ENCODE data around the gene DNAJC30. TPM values are rescaled to one million over a fixed set of nuclear protein-coding genes. Genes with fewer than 3 reads are reported as not detected.

DNAJC30 gene
- total and polyA plus RNA-seq, 2 donors (not counting 1 experiment from before 2014, with no cell fraction given) = 6.6 to 15.5 TPM

GRCh38 chr7:73674468-73675124, 8.7 kb downstream of the DNAJC30 start:
- peaks cover 9% of the 10 kb centered on the region for H4K20me1 ChIP-seq (ENCODE audit: control insufficient read depth, insufficient read depth, low read length, poor library complexity, severe bottlenecking)
- no peak overlapping the region for H3K4me2 ChIP-seq (replicated peaks; ENCODE audit: low read depth, low read length, poor library complexity, severe bottlenecking)
- peaks cover 2% of the 10 kb centered on the region for H3K27me3 Mint-ChIP-seq
- peaks cover 0 to 3% of the 10 kb centered on the region in 2 experiments for H3K36me3 ChIP-seq (replicated peaks in 1 of 2; ENCODE audit: control extremely low read depth in 1 of 2, control insufficient read depth in 1 of 2, extremely low read depth in 1 of 2, insufficient read depth in 2 of 2, low read length in 1 of 2)
- ChIA-PET POLR2A (interaction anchor here (0.6 to 0.7 kb wide), 3 partner anchors 10 to 585 kb away, joined by 3 to 6 read pairs (median 6); no protein-coding TSS in a partner anchor), CTCF (interaction anchor here (0.7 to 0.9 kb wide), 2 partner anchors 55 to 71 kb away, joined by 3 to 4 read pairs; no protein-coding TSS in a partner anchor)
- H3K9me3 Mint-ChIP-seq (ENCODE audit: insufficient read depth) = no peaks in the 10 kb centered on the region
- H3K79me2 ChIP-seq (ENCODE audit: control insufficient read depth, insufficient read depth, low read length) = peaks cover 3% of the 10 kb centered on the region
- WGBS (ENCODE audit: insufficient coverage) = 83% methylated on average over 1 of the region's 1 CpG
- intact Hi-C loops (cut with micrococcal nuclease) = no loop called here
- no peaks in the 10 kb centered on the region for H3K4me1 ChIP-seq (ENCODE audit: control insufficient read depth in 2 of 2, insufficient read depth in 2 of 2, low read length in 2 of 2)
- H3K9ac ChIP-seq (ENCODE audit: low read length) = no peak overlapping the region
- H3K4me3 Mint-ChIP-seq = no peak overlapping the region
- H3K27me3 ChIP-seq (replicated peaks in 1 of 4; ENCODE audit: control extremely low read depth in 1 of 4, control insufficient read depth in 3 of 4, insufficient read depth in 4 of 4, low read length in 3 of 4) = peaks cover 0 to 9% (median 1%) of the 10 kb centered on the region in 4 experiments
- no peak overlapping the region for H3K4me3 ChIP-seq (ENCODE audit: control extremely low read depth in 1 of 5, extremely low read depth in 1 of 5, insufficient read depth in 1 of 5, low read depth in 2 of 5, low read length in 4 of 5)
- no peak overlapping the region for H3K27ac Mint-ChIP-seq
- ATAC-seq (ENCODE audit: low read depth) = no peak
- H3K9me3 ChIP-seq (ENCODE audit: control extremely low read depth in 1 of 3, control insufficient read depth in 2 of 3, insufficient read depth in 1 of 3, low read length in 2 of 3) = no peaks in the 10 kb centered on the region
- DNase-seq = no peak
- peaks cover 2% of the 10 kb centered on the region for H3K4me1 Mint-ChIP-seq
- H3K27ac ChIP-seq (ENCODE audit: low read length in 2 of 2) = no peak overlapping the region
- TF ChIP-seq CTCF (IDR thresholded peaks at IDR 0.05) = no peak
- TF ChIP-seq EZH2 (IDR thresholded peaks at IDR 0.05; ENCODE audit: borderline replicate concordance, insufficient read depth, low read depth, low read length, poor library complexity, severe bottlenecking) = no peak
- no peak overlapping the region for H2AFZ ChIP-seq (ENCODE audit: insufficient read depth, low read depth, low read length, poor library complexity, severe bottlenecking)

- ChIA-PET CTCF (no interaction called here), POLR2A (no interaction called here)
- Histone ChIP-seq H3K27me3 (replicated peaks in 1 of 4; ENCODE audit: control extremely low read depth in 1 of 4, control insufficient read depth in 3 of 4, insufficient read depth in 4 of 4, low read length in 3 of 4) (peaks cover 0 to 24% (median 7%) of the 10 kb centered on the region in 4 experiments), H3K4me2 (replicated peaks; ENCODE audit: low read depth, low read length, poor library complexity, severe bottlenecking) (no peak overlapping the region), H3K4me3 (ENCODE audit: control extremely low read depth in 1 of 5, extremely low read depth in 1 of 5, insufficient read depth in 1 of 5, low read depth in 2 of 5, low read length in 4 of 5) (no peak overlapping the region), H2AFZ (ENCODE audit: insufficient read depth, low read depth, low read length, poor library complexity, severe bottlenecking) (no peak overlapping the region), H3K9me3 (ENCODE audit: control extremely low read depth in 1 of 3, control insufficient read depth in 2 of 3, insufficient read depth in 1 of 3, low read length in 2 of 3) (peaks cover 0 to 3% (median 0%) of the 10 kb centered on the region in 3 donors), H3K36me3 (replicated peaks in 1 of 2; ENCODE audit: control extremely low read depth in 1 of 2, control insufficient read depth in 1 of 2, extremely low read depth in 1 of 2, insufficient read depth in 2 of 2, low read length in 1 of 2) (no peaks in the 10 kb centered on the region), H4K20me1 (ENCODE audit: control insufficient read depth, insufficient read depth, low read length, poor library complexity, severe bottlenecking) (no peaks in the 10 kb centered on the region), H3K27ac (ENCODE audit: low read length in 2 of 2) (no peak overlapping the region), H3K79me2 (ENCODE audit: control insufficient read depth, insufficient read depth, low read length) (no peaks in the 10 kb centered on the region), H3K9ac (ENCODE audit: low read length) (no peak overlapping the region), H3K4me1 (ENCODE audit: control insufficient read depth in 2 of 2, insufficient read depth in 2 of 2, low read length in 2 of 2) (peaks cover 8 to 16% of the 10 kb centered on the region in 2 donors)
- Mint-ChIP-seq H3K27ac (no peak overlapping the region), H3K9me3 (ENCODE audit: insufficient read depth) (no peaks in the 10 kb centered on the region), H3K4me3 (no peak overlapping the region), H3K4me1 (peaks cover 6% of the 10 kb centered on the region), H3K27me3 (peaks cover 12% of the 10 kb centered on the region)
- no peak for TF ChIP-seq EZH2 (IDR thresholded peaks at IDR 0.05; ENCODE audit: borderline replicate concordance, insufficient read depth, low read depth, low read length, poor library complexity, severe bottlenecking)
- no peak for TF ChIP-seq CTCF (IDR thresholded peaks at IDR 0.05)
- no peak for DNase-seq
- WGBS (ENCODE audit: insufficient coverage) = 86% methylated on average over 14 of the region's 15 CpGs
- intact Hi-C loops (cut with micrococcal nuclease) = no loop called here
- no peak for ATAC-seq (ENCODE audit: low read depth)
Observed at GRCh38 chr7:73671857-73672445, 11.3 kb downstream of the DNAJC30 start.
